ENCODE data around the gene CTSE. TPM values are rescaled to one million over a fixed set of nuclear protein-coding genes. Genes with fewer than 3 reads are reported as not detected.

The CTSE gene
- total and polyA plus RNA-seq, 2 experiments from 2014 or later, result not detected

- H3K36me3 Mint-ChIP-seq (ENCODE audit: low read depth), result no peaks in the 10 kb centered on the region
- H3K9me2 ChIP-seq (ENCODE audit: insufficient read depth), result no peaks in the 10 kb centered on the region
- no peak for DNase-seq (ENCODE audit: low spot score)
- no peak for ATAC-seq
- no peaks in the 10 kb centered on the region for H3K79me2 ChIP-seq (replicated peaks; ENCODE audit: insufficient read depth)
- H3K4me3 ChIP-seq, result no peak overlapping the region
- TF ChIP-seq POLR2AphosphoS5 (IDR thresholded peaks at IDR 0.05; ENCODE audit: low read depth), result no peak
- H3K27ac Mint-ChIP-seq, result no peak overlapping the region
- H3K9me3 Mint-ChIP-seq, result no peaks in the 10 kb centered on the region
- H3K4me2 ChIP-seq, result no peak overlapping the region
- peak overlapping the region; percentile 26; the same call in 1 of the 2 replicates for H2AFZ ChIP-seq
- peaks cover 28% of the 10 kb centered on the region for H3K4me1 Mint-ChIP-seq
- no peaks in the 10 kb centered on the region for H3K36me3 ChIP-seq (ENCODE audit: insufficient read depth)
- H3K27me3 Mint-ChIP-seq (ENCODE audit: insufficient read depth, low read depth, poor library complexity), result peaks cover 11% of the 10 kb centered on the region
- H3K4me1 ChIP-seq (ENCODE audit: insufficient read depth), result peaks cover 19% of the 10 kb centered on the region
- no peak overlapping the region for H3K27ac ChIP-seq (ENCODE audit: low read depth)
- H3K4me3 Mint-ChIP-seq, result no peak overlapping the region
- H4K20me1 ChIP-seq (replicated peaks; ENCODE audit: insufficient read depth), result no peaks in the 10 kb centered on the region
- no peaks in the 10 kb centered on the region for H3K27me3 ChIP-seq (ENCODE audit: insufficient read depth)
- no peaks in the 10 kb centered on the region for H3F3A ChIP-seq (replicated peaks; ENCODE audit: low read depth)
Observed at GRCh38 chr1:206036663-206037455, 13.2 kb upstream of the CTSE start.

GRCh38 chr1:206035027-206035426 lies 11.3 kb upstream of the CTSE start:
- peak overlapping the region; percentile 83; the same call in 1 of the 2 replicates for H2AFZ ChIP-seq
- H3K27ac Mint-ChIP-seq, result no peak overlapping the region
- TF ChIP-seq STAT1 (IDR thresholded peaks at IDR 0.05; ENCODE audit: unreplicated experiment) (no peak), EZH2phosphoT487 (IDR thresholded peaks at IDR 0.05; ENCODE audit: unreplicated experiment) (no peak), REST (IDR thresholded peaks at IDR 0.05; ENCODE audit: unreplicated experiment) (no peak), ETS1 (IDR thresholded peaks at IDR 0.05) (no peak), JUNB (IDR thresholded peaks at IDR 0.05; ENCODE audit: unreplicated experiment) (no peak), ZNF114 (CRISPR knock-in tag; IDR thresholded peaks at IDR 0.05) (no peak), EZH2 (IDR thresholded peaks at IDR 0.05; ENCODE audit: low read depth, unreplicated experiment) (no peak), ZNF462 (CRISPR knock-in tag; IDR thresholded peaks at IDR 0.05) (no peak), POLR2AphosphoS5 (IDR thresholded peaks at IDR 0.05; ENCODE audit: low read depth) (no peak), NANOG (IDR thresholded peaks at IDR 0.05; ENCODE audit: borderline replicate concordance) (no peak), CREB1 (CRISPR knock-in tag; IDR thresholded peaks at IDR 0.05; ENCODE audit: low read depth) (no peak)

More at GRCh38 chr1:206035027-206035426, 11.3 kb upstream of the CTSE start:
- Histone ChIP-seq H3K4me2 (no peak overlapping the region), H4K20me1 (replicated peaks; ENCODE audit: insufficient read depth) (no peaks in the 10 kb centered on the region), H3K36me3 (ENCODE audit: insufficient read depth) (no peaks in the 10 kb centered on the region), H3K27ac (ENCODE audit: low read depth) (no peak overlapping the region), H3F3A (replicated peaks; ENCODE audit: low read depth) (no peaks in the 10 kb centered on the region), H3K79me2 (replicated peaks; ENCODE audit: insufficient read depth) (no peaks in the 10 kb centered on the region), H3K4me1 (ENCODE audit: insufficient read depth) (peaks cover 19% of the 10 kb centered on the region), H3K4me3 (no peak overlapping the region), H3K9me2 (ENCODE audit: insufficient read depth) (no peaks in the 10 kb centered on the region), H3K27me3 (ENCODE audit: insufficient read depth) (no peaks in the 10 kb centered on the region)
- no peaks in the 10 kb centered on the region for H3K9me3 Mint-ChIP-seq
- ATAC-seq, result no peak
- H3K27me3 Mint-ChIP-seq (ENCODE audit: insufficient read depth, low read depth, poor library complexity), result peaks cover 6% of the 10 kb centered on the region
- no peak for DNase-seq (ENCODE audit: low spot score)
- H3K4me3 Mint-ChIP-seq, result no peak overlapping the region
- peaks cover 19% of the 10 kb centered on the region for H3K4me1 Mint-ChIP-seq
- no peaks in the 10 kb centered on the region for H3K36me3 Mint-ChIP-seq (ENCODE audit: low read depth)
